ENCODE measurements around the gene C10orf95.

DNA sequence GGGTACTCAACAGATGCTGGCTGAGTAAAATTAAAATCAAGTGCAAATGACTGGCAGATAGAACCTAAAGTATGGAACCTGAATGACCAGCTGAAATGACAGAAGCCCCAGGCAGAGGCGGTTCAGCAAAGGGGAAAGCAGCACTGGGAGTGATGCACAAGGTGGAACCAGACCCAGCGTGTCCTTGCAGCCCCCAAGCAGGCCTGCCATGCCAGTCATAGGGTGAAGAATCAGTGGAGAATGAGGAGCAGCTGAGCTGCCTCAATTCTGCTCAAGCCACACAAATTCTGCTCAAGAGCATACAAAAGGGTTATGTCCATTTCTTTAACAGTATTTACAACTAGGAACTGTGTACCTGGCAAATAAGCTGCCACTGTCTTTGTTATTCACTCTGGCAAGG is 42.4 kb upstream of the C10orf95 start:
- TF ChIP-seq, protein P1, sequence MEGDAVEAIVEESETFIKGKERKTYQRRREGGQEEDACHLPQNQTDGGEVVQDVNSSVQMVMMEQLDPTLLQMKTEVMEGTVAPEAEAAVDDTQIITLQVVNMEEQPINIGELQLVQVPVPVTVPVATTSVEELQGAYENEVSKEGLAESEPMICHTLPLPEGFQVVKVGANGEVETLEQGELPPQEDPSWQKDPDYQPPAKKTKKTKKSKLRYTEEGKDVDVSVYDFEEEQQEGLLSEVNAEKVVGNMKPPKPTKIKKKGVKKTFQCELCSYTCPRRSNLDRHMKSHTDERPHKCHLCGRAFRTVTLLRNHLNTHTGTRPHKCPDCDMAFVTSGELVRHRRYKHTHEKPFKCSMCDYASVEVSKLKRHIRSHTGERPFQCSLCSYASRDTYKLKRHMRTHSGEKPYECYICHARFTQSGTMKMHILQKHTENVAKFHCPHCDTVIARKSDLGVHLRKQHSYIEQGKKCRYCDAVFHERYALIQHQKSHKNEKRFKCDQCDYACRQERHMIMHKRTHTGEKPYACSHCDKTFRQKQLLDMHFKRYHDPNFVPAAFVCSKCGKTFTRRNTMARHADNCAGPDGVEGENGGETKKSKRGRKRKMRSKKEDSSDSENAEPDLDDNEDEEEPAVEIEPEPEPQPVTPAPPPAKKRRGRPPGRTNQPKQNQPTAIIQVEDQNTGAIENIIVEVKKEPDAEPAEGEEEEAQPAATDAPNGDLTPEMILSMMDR (IDR thresholded peaks at IDR 0.05) = no peak
- no peak for TF ChIP-seq EZH2 (IDR thresholded peaks at IDR 0.05; ENCODE audit: borderline replicate concordance, insufficient read depth, low read depth, low read length, poor library complexity, severe bottlenecking)

Data from B cell (primary cell).